ENCODE data around the gene DMRTC1B. TPM values are rescaled to one million over a fixed set of nuclear protein-coding genes. Genes with fewer than 3 reads are reported as not detected.
"Not testable (repeated sequence)": the region's sequence is repeated elsewhere in the genome, so short reads cannot be mapped to it uniquely, and the experiment has no call there.

DMRTC1B gene, protein sequence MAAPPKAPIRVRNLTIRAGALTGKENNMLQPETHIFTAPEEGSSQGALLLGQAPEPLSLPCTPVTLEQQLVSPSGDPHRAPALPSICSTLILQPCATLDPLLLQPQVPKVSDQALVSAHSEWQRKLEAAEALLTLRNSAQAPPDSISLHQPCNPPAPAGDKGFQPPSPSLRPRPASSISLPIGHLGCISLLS
- under 1 TPM; 0.20 to 0.36 TPM for total RNA-seq

DNA sequence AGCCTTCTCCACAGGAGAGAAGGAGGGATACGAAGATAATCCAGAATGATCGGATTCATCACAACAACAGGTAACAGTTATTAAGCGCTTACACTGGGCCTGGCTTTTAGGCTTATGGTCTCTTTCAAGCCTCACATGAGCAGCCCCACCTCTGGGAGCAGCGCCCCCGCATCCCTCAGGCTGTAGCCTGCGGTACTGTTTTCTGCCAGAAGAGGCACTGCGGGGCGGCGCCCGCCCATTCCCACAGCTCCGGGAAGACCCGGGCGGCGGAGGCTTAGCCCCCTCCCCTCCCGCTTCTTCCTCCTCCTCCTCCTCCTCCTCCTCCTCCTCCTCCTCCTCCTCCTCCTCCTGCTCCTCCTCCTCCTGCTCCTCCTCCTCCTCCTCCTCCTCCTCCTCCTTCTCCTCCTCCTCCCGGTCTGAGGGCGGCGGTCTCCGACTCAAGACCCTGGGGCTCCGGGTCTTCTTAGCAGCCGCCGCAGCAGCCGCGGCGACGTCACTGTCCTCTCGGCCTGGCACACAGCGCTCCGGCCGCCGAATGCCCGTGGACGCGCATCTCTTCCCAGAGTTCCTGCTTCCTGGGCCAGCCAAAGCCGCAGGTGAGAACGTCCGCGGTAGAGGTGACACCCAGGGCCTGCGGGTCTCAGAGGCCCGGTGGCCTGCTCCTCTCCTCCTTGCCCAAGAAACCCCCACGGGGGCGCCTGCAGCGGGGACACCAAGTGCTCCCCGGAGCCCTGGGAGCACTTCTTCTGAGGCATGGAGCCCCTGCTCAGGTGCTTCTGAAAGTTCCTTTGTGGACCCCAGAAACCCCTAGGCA, at the start of gene DMRTC1B:
Gene DMRTC1B (plus strand): TSS at position 238 of the 814 bp plus-strand sequence. CDS start 68,246 bp downstream, outside the sequence.
- H3K36me3 Mint-ChIP-seq, DNase-seq, H3K27ac Mint-ChIP-seq, H3K9me3 Mint-ChIP-seq, H3K4me1 Mint-ChIP-seq, H3K27me3 Mint-ChIP-seq, POLR2A ChIA-PET, H3K4me3 Mint-ChIP-seq: not testable (repeated sequence)
- ATAC-seq (ENCODE audit: low read depth): peak; percentile 80

DNA sequence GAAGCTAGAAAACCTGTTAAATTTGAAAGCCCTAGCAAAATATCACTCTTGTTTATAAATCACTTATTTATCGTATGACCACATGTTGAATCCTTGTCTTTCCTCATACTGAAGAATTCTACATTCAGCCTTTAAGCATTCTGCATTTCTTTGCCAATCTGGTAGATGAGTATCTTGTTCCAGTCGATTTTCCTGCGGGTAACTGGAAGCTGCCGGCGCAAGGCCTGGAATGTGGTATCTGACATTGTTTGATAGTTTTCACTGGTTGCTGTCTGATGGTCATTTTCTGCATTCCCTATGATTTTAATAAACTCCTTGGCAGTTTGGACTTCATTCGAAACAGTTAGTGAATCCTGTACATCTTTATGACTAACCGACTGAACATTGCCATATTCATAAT, 48.8 kb upstream of the DMRTC1B start:
- H3K9me3 Mint-ChIP-seq: no peaks in the 10 kb centered on the region
- no peak for DNase-seq
- H3K36me3 Mint-ChIP-seq: no peaks in the 10 kb centered on the region
- H3K4me3 Mint-ChIP-seq: no peak overlapping the region
- H3K27me3 Mint-ChIP-seq: peaks cover 7% of the 10 kb centered on the region
- H3K4me1 Mint-ChIP-seq: no peaks in the 10 kb centered on the region
- no peak overlapping the region for H3K27ac Mint-ChIP-seq
- POLR2A ChIA-PET: no interaction called here
- no peak for ATAC-seq (ENCODE audit: low read depth)

DNA sequence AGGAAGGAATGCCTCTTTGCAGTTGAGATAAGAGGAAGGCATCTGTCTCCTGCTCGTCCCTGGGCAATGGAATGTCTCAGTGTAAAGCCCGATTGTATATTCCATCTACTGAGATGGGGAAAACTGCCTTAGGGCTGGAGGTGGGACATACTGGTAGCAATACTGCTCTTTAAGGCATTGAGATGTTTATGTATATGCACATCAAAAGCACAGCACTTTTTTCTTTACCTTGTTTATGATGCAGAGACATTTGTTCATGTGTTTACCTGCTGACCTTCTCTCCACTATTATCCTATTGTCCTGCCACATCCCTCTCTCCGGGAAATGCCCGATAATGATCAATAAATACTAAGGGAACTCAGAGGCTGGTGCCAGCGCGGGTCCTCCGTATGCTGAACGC, 43.1 kb upstream of the DMRTC1B start:
- H3K36me3 Mint-ChIP-seq; H3K9me3 Mint-ChIP-seq; H3K4me3 Mint-ChIP-seq; POLR2A ChIA-PET; H3K27ac Mint-ChIP-seq; H3K4me1 Mint-ChIP-seq; DNase-seq; ATAC-seq (ENCODE audit: low read depth): not testable (repeated sequence)
- H3K27me3 Mint-ChIP-seq: peaks cover 13% of the 10 kb centered on the region

DNA sequence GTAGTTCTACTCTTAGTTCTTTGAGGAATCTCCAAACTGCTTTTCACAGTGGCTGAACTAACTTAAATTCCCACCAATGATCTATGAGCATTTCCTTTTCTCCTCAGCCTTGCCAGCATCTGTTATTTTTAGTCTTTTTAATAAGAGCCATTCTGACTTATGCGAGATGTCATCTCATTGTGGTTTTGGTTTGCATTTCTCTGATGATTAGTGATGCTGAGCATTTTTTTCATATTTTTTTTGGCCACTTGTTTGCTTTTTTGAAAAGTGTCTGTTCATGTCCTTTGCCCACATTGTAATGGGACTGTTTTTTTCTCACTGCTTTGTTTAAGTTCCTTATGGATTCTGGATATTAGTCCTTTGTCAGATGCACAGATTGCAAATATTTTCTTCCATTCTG, 41.1 kb upstream of the DMRTC1B start:
- no peak for ATAC-seq (ENCODE audit: low read depth)
- Mint-ChIP-seq H3K36me3 (no peaks in the 10 kb centered on the region), H3K27ac (no peak overlapping the region), H3K4me1 (no peaks in the 10 kb centered on the region), H3K9me3 (no peaks in the 10 kb centered on the region), H3K27me3 (peaks cover 17% of the 10 kb centered on the region), H3K4me3 (no peak overlapping the region)
- POLR2A ChIA-PET: no interaction called here
- DNase-seq: no peak

DNA sequence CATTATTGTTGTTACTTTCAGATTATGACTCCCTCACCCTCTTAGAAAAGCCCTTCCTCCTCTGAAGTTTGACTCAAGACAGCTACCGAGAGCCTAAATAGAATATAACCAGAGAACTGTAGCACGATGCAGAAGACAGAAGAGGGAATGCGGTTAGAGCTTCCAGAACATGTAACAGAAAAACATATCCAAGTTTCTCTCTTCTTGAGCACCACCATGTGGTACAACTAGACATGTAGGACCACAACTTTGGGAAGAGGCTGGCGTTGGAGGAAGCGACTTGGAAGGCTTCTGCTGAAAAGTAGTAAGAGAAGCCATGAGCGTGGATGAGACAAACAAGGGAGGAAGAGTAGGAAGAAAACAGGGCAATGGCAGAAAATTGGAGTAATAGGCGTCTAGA, 31.1 kb upstream of the DMRTC1B start:
- POLR2A ChIA-PET; H3K9me3 Mint-ChIP-seq; H3K4me1 Mint-ChIP-seq; H3K4me3 Mint-ChIP-seq; H3K27ac Mint-ChIP-seq; DNase-seq; ATAC-seq (ENCODE audit: low read depth); H3K27me3 Mint-ChIP-seq; H3K36me3 Mint-ChIP-seq: not testable (repeated sequence)

DNA sequence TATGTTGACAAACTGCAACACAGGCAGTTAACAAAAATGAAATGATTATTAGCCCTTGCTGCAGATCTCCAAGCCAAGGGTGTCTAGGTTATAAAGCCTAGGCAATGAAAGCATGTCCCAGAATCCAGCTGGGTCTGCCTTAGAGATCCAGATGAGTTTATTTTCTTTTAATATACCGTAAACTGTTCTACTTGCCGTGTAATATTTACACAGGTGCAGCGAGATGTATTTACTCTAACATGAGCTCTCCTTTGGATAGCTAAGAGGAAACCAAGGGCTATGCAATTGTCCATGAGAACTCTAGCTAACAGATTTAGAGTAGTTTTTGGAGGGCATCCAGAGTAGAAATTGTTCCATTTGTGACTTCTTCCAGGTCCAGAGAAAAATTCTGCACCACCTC, 28.1 kb upstream of the DMRTC1B start:
- DNase-seq; ATAC-seq (ENCODE audit: low read depth); H3K4me1 Mint-ChIP-seq; H3K27ac Mint-ChIP-seq; H3K9me3 Mint-ChIP-seq; H3K4me3 Mint-ChIP-seq; POLR2A ChIA-PET; H3K36me3 Mint-ChIP-seq; H3K27me3 Mint-ChIP-seq: not testable (repeated sequence)

DNA sequence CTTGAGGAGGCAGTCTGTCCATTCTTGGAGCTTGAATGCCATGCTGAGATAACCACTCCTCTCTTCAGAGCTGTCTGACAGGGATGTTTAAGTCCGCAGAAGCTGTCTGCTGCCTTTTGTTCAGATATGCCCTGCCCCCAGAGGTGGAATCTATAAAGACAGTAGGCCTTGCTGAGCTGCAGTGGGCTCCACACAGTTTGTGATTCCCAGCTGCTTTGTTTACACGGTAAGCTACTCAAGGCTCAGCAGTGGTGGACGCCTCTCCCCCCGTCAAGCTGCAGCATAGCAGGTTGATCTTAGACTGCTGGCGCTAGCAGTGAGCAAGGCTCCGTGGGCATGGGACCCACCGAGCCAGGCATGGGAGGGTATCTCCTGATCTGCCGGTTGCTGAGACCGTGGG, 16.2 kb upstream of the DMRTC1B start:
- DNase-seq; POLR2A ChIA-PET; H3K27me3 Mint-ChIP-seq; H3K4me3 Mint-ChIP-seq; H3K9me3 Mint-ChIP-seq; H3K4me1 Mint-ChIP-seq; H3K27ac Mint-ChIP-seq; ATAC-seq (ENCODE audit: low read depth); H3K36me3 Mint-ChIP-seq: not testable (repeated sequence)

DNA sequence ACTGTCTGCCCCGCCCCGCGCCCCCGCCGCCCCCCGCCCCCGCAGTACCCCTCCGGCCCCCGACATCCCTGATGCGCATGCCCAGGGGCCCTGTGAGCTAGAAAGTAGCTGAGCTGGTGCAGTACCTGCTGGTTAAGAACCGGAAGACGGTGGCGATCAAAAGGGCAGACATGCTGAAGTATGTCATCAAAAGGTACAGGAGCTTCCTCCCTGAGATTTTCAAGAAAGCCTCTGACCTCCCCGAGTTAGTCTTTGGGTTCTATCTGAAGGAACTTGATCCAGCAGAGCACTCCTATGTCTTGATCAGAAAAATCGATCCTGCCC, 739 bp downstream of the DMRTC1B start:
- H3K4me1 Mint-ChIP-seq, H3K36me3 Mint-ChIP-seq, DNase-seq, H3K27me3 Mint-ChIP-seq, H3K27ac Mint-ChIP-seq, H3K4me3 Mint-ChIP-seq, H3K9me3 Mint-ChIP-seq, POLR2A ChIA-PET: not testable (repeated sequence)
- ATAC-seq (ENCODE audit: low read depth): peak; percentile 79

DNA sequence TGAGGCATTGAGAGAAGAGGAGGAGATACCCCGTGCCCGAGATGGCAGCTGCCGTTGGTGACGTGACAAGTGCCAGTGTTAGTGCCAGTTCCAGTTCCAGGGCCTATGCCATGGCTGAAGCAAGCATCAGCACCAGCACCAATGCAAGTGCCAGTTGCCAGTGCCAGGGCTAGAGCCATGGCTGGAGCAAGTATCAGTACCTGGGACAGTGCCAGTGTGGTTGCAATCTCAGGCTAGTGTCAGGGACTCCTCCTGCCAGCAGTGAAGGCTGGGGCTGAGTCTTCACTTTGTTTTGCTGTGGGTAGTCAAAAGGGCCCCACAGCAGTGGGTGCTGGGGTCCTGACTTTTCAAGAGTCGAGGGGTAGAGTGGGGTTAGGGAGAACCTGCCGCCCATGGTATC, 1.5 kb downstream of the DMRTC1B start:
- H3K27me3 Mint-ChIP-seq, H3K4me1 Mint-ChIP-seq, H3K4me3 Mint-ChIP-seq: not testable (repeated sequence)

DNA sequence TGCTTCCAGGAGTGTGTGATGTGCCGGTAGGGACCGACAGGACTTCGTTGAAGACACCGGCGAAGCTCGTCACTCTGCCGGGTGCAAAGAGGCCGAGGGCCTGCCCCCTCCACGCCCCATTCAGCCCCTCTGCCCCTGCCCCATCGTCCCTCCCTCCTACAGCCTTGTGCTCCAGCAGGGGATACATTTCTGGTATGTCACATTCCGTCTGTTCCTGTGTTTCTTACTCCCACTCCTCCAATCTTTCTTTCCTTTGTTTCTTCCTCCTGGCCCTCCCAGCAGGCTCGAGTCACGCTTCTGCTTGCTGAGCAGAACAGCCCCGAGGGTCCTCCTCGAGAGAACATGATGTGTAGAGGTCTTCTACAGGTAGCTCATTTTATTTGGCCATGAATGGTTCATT, 5.9 kb downstream of the DMRTC1B start, which contains the start of gene FAM236B:
Gene FAM236B (minus strand): TSS at position 101 of the 400 bp plus-strand sequence. CDS start 100 bp downstream, at position 1.
- H3K27me3 Mint-ChIP-seq; H3K9me3 Mint-ChIP-seq; H3K36me3 Mint-ChIP-seq; H3K4me3 Mint-ChIP-seq; H3K4me1 Mint-ChIP-seq; H3K27ac Mint-ChIP-seq; POLR2A ChIA-PET; DNase-seq; ATAC-seq (ENCODE audit: low read depth): not testable (repeated sequence)

More for the DNA sequence above, 1.5 kb downstream of the DMRTC1B start:
- H3K36me3 Mint-ChIP-seq; H3K9me3 Mint-ChIP-seq; ATAC-seq (ENCODE audit: low read depth); H3K27ac Mint-ChIP-seq; POLR2A ChIA-PET; DNase-seq: not testable (repeated sequence)

DNA sequence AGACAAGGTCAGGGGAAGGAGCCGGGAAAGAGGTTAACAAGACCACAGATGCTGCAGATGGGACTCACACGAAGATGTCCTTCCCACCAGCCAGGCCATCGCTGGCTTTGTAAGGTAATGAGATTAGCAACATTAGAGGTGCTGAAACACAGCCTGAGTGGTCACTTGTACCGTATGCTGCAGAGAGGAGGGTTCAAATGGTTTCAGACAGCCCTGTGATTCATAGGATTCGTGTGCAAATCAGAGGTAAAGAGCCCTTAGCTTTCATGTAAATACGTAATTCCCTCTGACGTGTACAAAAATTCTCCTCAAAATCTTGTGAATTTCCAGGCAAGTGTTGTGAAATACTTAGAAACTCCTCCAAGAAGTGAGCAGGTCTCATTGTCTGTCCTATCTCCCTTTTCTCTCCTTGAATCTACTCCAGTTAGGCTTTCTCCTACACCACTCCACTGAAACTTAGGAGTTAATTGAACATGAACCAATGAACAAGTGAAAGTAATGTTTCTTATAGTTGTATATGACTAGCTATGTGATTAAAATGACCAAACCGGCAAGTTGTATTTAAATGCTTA, 6.8 kb downstream of the DMRTC1B start:
- DNase-seq; H3K36me3 Mint-ChIP-seq; ATAC-seq (ENCODE audit: low read depth); H3K9me3 Mint-ChIP-seq; H3K4me1 Mint-ChIP-seq; POLR2A ChIA-PET; H3K4me3 Mint-ChIP-seq; H3K27me3 Mint-ChIP-seq; H3K27ac Mint-ChIP-seq: not testable (repeated sequence)

DNA sequence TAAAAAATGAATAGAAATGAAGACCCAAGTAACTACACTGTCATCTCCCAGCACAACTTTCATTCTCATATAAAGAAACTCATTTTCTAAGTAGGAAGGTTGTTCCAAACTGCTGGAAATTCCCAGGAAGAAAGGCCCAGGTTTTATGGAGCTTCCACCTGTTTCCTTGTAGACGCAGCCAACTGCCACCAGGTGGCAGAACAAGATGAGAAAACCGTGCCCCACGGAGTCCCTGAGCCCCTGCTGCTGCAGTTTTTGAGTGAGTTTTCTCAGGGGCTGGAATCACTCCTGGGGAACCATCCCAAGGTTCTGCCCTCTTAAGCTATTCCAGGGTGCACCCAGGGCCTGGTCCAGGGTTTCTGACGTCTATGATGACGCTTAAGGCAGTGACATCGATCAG, 7.3 kb downstream of the DMRTC1B start:
- ATAC-seq (ENCODE audit: low read depth); H3K4me1 Mint-ChIP-seq; H3K9me3 Mint-ChIP-seq; H3K36me3 Mint-ChIP-seq; POLR2A ChIA-PET; H3K27me3 Mint-ChIP-seq; DNase-seq; H3K27ac Mint-ChIP-seq; H3K4me3 Mint-ChIP-seq: not testable (repeated sequence)

DNA sequence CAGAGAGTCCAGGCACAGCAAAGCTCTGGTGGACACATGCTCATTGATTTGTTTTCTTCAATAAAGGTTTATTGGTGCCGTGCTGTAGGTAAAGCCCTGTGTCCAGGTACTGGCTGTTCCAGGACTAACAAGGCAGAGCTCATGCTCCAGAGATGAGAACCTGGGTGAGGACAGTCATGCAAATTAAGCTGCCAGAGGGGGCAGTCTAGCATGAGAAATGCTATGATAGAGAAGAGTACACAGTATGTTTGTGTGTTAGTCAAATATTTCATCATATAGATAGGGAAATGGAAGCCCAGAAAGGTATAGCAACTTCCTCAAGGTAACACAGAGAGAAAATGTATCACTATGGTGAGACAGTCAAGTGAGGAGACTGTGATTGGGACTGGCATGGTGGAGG, 11.5 kb downstream of the DMRTC1B start:
- DNase-seq; H3K4me1 Mint-ChIP-seq; H3K4me3 Mint-ChIP-seq; H3K27me3 Mint-ChIP-seq; H3K9me3 Mint-ChIP-seq; ATAC-seq (ENCODE audit: low read depth); H3K27ac Mint-ChIP-seq; H3K36me3 Mint-ChIP-seq; POLR2A ChIA-PET: not testable (repeated sequence)

DNA sequence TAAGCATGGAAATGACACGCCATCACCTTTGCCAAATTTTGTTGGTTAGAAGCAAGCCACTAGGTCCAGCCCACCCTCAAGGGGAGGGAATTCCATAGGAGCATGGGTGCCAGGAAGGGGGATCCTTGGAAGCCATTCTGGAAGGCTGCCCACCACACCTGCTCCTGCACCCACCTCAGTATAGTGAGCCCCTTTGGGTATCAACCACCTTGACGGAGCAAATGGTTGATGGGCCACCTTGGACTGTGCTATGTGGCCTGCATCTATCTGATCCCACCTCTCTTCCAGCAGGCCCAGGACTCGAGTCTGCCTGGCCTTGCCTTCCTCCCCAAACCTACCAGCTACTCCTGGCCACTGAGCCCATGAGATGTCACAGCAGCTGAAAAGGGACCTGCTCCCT, 13.7 kb downstream of the DMRTC1B start:
- H3K4me3 Mint-ChIP-seq; POLR2A ChIA-PET; H3K9me3 Mint-ChIP-seq; DNase-seq; H3K4me1 Mint-ChIP-seq; H3K27ac Mint-ChIP-seq; H3K36me3 Mint-ChIP-seq; H3K27me3 Mint-ChIP-seq; ATAC-seq (ENCODE audit: low read depth): not testable (repeated sequence)
